Measurements from ENCODE around the gene CSNK1D. TPM values are rescaled to one million over a fixed set of nuclear protein-coding genes. Genes with fewer than 3 reads are reported as not detected.

The CSNK1D gene
- total RNA-seq, 1 experiment from 2014 or later: 157 TPM

DNA sequence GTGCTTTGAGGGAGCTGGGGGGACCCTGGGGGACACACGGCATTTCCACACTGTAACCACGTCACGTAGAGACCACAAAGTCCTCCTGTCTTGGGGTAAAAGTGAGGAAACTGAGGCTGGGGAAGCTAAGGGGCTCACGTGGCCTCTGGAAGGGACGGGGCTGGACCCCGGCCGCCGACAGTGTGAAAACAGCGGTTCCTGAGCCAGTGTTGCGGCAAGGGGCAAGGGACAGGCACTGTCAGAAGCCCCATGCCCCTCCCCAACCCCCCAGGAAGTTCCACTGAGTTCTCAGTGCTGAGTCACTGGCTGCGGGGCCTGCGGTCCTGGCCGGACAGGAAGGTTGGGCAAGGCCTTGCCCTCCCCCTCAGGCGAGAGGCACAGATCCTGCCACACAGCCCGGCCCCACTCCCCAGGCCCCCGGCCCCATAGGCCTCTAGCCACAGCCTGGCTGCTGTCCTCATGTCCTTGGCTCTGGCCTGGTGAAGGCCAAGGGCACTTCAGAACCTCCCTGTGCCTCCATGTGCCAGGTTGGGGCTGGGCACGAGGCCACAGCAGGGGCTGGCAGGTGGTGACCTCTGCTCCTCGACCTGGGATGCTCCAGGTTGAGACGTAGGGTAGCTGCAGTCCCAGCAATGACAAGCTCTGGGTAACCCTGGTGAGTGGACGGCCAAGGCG is 55.8 kb downstream of the CSNK1D start:
- DNase-seq: peak; percentile 83
- BruUV-seq (replicated peaks): no TSS peak
- CTCF ChIA-PET: interaction anchor here (1.0 kb wide), 1 partner anchor 12 kb away, joined by 4 read pairs; no protein-coding TSS in a partner anchor
- Mint-ChIP-seq H3K27me3 (ENCODE audit: unreplicated experiment) (no peaks in the 10 kb centered on the region), H3K27ac (ENCODE audit: unreplicated experiment) (peak overlapping the region; percentile 72), H3K4me1 (ENCODE audit: low read depth, unreplicated experiment) (peaks cover 46% of the 10 kb centered on the region), H3K36me3 (ENCODE audit: insufficient read depth, unreplicated experiment) (peaks cover 49% of the 10 kb centered on the region), H3K9me3 (ENCODE audit: low read depth, unreplicated experiment) (no peaks in the 10 kb centered on the region), H3K4me3 (ENCODE audit: low read depth, unreplicated experiment) (no peak overlapping the region)
- intact Hi-C loops (cut with micrococcal nuclease; ENCODE audit: unreplicated experiment): no loop called here
- TF ChIP-seq, protein P1, sequence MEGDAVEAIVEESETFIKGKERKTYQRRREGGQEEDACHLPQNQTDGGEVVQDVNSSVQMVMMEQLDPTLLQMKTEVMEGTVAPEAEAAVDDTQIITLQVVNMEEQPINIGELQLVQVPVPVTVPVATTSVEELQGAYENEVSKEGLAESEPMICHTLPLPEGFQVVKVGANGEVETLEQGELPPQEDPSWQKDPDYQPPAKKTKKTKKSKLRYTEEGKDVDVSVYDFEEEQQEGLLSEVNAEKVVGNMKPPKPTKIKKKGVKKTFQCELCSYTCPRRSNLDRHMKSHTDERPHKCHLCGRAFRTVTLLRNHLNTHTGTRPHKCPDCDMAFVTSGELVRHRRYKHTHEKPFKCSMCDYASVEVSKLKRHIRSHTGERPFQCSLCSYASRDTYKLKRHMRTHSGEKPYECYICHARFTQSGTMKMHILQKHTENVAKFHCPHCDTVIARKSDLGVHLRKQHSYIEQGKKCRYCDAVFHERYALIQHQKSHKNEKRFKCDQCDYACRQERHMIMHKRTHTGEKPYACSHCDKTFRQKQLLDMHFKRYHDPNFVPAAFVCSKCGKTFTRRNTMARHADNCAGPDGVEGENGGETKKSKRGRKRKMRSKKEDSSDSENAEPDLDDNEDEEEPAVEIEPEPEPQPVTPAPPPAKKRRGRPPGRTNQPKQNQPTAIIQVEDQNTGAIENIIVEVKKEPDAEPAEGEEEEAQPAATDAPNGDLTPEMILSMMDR (IDR thresholded peaks at IDR 0.05; ENCODE audit: unreplicated experiment): no peak

DNA sequence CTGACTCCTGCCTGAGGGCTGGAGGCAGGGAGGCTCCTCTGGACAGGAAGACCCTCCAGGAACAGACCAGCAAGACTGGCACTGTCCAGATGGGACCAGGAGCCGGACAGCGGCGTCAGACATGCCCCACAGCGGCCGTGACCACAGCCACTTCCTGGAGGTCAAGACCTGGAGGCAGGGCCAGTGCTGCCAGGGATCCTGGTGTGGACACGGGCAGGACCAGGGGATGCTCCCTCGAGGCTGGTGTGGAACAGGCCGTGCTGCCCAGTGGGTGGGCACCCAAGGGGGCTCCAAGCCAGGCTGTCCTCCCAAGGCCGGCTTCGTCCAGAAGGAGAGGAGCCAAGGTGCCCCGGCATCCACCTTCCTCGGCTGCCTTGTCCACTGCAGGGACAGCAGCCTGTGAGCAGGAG is 56.4 kb downstream of the CSNK1D start:
- no TSS peak for BruUV-seq (replicated peaks)
- intact Hi-C loops (cut with micrococcal nuclease; ENCODE audit: unreplicated experiment): no loop called here
- H3K4me1 Mint-ChIP-seq (ENCODE audit: low read depth, unreplicated experiment): peaks cover 46% of the 10 kb centered on the region
- CTCF ChIA-PET: no interaction called here
- H3K36me3 Mint-ChIP-seq (ENCODE audit: insufficient read depth, unreplicated experiment): peaks cover 50% of the 10 kb centered on the region
- DNase-seq: no peak
- H3K27ac Mint-ChIP-seq (ENCODE audit: unreplicated experiment): peak overlapping the region; percentile 72
- H3K27me3 Mint-ChIP-seq (ENCODE audit: unreplicated experiment): no peaks in the 10 kb centered on the region
- peak overlapping the region; percentile 19 for H3K4me3 Mint-ChIP-seq (ENCODE audit: low read depth, unreplicated experiment)
- TF ChIP-seq, protein P1 (IDR thresholded peaks at IDR 0.05; ENCODE audit: unreplicated experiment): no peak
- no peaks in the 10 kb centered on the region for H3K9me3 Mint-ChIP-seq (ENCODE audit: low read depth, unreplicated experiment)

DNA sequence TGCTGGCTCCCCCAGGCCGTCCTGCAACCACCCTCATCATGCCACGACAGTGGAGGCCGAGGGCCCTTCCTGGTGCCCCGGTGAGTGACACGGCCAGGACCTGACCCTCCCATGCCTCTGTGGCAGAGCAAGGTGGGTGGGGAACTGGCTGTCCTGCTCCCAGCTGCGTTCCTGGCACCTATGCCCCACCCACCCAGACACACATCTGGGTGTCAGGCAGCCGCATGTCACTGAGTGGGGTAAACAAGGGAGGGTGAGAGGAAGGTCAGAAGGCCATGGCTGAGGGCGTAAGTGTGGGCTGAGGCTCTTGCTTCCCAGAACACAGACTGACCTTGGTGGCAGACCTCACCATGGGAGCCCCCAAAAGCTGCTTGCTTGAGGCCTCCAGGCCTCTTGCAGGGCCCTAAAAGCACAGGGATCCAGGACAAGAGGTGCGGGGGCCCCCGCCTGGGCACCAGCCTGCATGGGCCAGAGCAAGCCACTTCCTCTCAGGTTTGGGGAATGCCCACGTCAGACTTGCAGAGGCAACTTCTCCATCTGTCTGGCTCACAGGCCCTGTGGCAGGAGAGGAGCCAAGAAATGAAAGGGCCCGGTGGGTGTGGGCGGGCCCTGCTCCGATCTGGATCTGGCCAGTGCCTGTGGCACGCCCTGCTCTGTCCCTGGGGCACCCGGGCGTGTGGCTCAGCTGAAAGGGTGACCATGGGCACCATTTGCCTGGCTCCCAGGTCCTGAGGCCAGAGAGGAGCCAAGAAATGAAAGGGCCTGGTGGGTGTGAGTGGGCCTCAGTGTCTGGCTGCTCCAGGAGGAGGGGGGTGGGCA is 57.0 kb downstream of the CSNK1D start:
- peak overlapping the region; percentile 19 for H3K4me3 Mint-ChIP-seq (ENCODE audit: low read depth, unreplicated experiment)
- no peaks in the 10 kb centered on the region for H3K9me3 Mint-ChIP-seq (ENCODE audit: low read depth, unreplicated experiment)
- peak; percentile 80 for DNase-seq
- CTCF ChIA-PET: interaction anchor here (0.7 kb wide), 1 partner anchor 620 kb away, joined by 3 read pairs; no protein-coding TSS in a partner anchor
- intact Hi-C loops (cut with micrococcal nuclease; ENCODE audit: unreplicated experiment): no loop called here
- no TSS peak for BruUV-seq (replicated peaks)
- peaks cover 43% of the 10 kb centered on the region for H3K4me1 Mint-ChIP-seq (ENCODE audit: low read depth, unreplicated experiment)
- H3K27me3 Mint-ChIP-seq (ENCODE audit: unreplicated experiment): no peaks in the 10 kb centered on the region
- TF ChIP-seq, protein P1 (IDR thresholded peaks at IDR 0.05; ENCODE audit: unreplicated experiment): no peak
- H3K36me3 Mint-ChIP-seq (ENCODE audit: insufficient read depth, unreplicated experiment): peaks cover 52% of the 10 kb centered on the region
- H3K27ac Mint-ChIP-seq (ENCODE audit: unreplicated experiment): peak overlapping the region; percentile 72

DNA sequence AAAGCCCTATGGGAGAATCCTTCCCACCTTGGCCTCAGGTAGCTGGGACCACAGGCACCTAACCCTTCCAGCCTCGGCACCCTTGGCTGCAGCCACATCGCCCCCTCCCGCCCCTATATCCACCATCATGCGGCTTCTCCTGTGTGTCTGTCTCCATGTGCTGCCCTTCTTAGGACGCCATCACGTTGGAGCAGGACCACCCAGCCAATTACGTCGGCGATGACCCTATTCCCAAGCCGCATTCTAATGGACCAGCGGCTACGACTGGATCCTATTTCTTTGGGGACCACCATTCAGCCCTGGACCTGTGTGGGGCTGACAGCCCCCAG is 57.6 kb downstream of the CSNK1D start:
- Mint-ChIP-seq H3K4me3 (ENCODE audit: low read depth, unreplicated experiment) (peak overlapping the region; percentile 19), H3K4me1 (ENCODE audit: low read depth, unreplicated experiment) (peaks cover 39% of the 10 kb centered on the region), H3K9me3 (ENCODE audit: low read depth, unreplicated experiment) (no peaks in the 10 kb centered on the region), H3K27ac (ENCODE audit: unreplicated experiment) (peak overlapping the region; percentile 72), H3K36me3 (ENCODE audit: insufficient read depth, unreplicated experiment) (peaks cover 52% of the 10 kb centered on the region), H3K27me3 (ENCODE audit: unreplicated experiment) (no peaks in the 10 kb centered on the region)
- TF ChIP-seq, protein P1 (IDR thresholded peaks at IDR 0.05; ENCODE audit: unreplicated experiment): no peak
- no peak for DNase-seq
- intact Hi-C loops (cut with micrococcal nuclease; ENCODE audit: unreplicated experiment): no loop called here
- CTCF ChIA-PET: interaction anchor here (0.7 kb wide), 1 partner anchor 621 kb away, joined by 3 read pairs; no protein-coding TSS in a partner anchor
- no TSS peak for BruUV-seq (replicated peaks)
